Esophagus mucosa (tissue), 1 donor: ENCODE data around the gene DENND2C. TPM values are rescaled to one million over a fixed set of nuclear protein-coding genes. Genes with fewer than 3 reads are reported as not detected.

Experiments
- ATAC-seq: fragments of 200-7000 bp; cut with Tn5 transposase; one replicate; pipeline ENCODE4 v1.9.1; 2020
- total RNA-seq: library from RNA; stranded (reverse); gene quantifications from one replicate; pipeline ENCODE4 v1.2.4, GENCODE V29; 2023
- donor health status: DM: yes; HTN: yes; CAD: no.

DENND2C gene
- total RNA-seq, 1 donor from 2014 or later = 41.4 TPM

DNA sequence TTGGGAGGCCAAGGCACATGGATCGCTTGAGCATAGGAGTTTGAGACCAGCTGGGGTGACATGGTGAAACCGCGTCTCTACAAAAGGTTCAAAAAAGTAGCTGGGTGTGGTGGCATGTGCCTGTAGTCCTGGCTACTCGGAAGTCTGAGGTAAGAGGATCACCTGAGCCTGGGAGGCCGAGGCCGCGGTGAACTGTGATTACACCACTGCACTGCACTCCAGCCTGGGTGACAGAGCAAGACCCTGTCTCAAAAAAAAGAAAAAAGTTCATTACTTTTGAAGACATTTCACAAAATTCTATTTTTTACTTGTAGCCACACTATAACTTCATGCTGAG lies 2.1 kb upstream of the DENND2C start:
- peak; percentile 21 for ATAC-seq

DNA sequence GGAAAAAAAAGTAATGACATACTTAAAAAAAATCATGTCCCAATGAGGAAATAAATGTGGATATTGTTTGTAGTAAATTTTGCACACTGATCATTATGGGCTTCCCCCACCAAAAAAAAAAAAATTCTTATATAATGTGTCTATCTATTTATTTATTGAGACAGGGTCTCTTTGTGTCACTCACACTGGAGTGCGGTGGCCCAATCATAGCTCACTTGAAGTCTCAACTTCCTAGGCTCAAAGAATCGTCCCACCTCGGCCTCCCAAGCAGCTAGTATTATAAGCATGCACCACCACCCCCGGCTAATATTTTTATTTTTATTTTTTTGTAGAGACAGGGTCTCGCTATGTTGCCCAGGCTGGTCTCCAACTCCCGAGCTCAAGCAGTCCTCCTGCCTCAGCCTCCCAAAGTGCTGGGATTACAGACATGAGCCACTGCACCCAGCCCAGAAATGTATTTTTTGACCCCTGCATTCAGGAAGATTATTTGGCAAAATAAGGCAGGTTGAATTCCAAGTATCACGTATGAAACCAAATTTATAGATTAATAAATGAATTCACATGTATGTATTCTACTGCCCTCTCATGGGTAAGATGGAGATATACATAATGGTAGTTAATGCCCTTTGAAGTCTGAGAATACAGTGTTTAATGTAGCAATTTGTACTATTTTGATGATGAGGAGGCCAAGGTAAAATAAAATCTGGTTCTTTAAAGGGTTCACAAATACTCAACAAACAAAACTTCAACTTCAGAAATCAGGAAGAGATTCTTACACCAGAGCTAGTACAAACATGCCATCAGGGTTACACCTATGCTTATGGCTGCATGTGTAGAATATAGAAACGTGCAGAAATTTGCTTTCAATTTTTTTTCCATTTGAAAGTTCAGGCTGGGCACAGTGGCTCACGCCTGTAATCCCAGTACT lies 1.4 kb upstream of the DENND2C start:
- no peak for ATAC-seq

DNA sequence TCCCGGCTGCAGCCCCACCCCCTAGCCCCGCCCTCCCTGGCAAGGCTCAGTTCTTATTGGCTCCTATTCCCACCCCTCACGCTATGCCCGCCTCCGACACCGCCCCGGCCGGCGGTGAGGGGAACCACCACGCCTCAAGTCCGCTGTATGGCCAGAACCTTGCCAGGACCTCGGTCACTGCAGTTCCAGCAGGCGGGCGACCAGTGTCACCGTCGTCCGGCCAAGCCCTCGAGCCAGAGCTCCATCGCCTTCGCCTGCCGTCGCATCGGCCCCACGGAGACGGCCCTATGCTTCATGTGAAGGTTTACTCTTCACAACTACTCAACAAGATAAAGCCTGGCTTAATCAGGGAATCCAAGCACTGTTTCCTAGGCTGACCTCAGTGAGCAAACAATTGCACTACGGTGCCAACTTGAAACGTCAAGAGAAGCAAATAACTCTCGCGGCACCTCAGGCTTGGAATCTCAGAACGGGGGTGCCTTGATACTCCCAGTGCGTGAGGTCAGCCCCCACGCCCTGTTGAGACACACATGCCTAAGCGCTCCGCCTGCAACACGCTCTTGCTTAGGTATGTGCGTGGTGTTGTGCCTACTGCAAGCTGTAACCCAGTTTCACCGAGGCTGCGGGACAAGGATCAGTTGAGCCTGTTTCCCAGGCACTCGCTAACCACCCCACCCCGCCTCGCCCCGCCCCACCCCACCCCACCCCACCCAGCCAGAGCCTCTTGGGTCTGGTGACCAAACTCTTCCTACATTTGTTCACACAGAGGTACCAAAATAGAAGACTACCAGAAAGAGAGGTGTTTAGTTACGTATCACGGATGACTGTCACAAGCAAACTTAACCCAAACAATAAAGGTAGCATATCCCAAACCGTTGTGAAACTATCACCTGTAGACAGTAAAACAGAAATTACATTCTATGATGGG lies 498 bp upstream of the DENND2C start:
- peak; percentile 93 for ATAC-seq

DNA sequence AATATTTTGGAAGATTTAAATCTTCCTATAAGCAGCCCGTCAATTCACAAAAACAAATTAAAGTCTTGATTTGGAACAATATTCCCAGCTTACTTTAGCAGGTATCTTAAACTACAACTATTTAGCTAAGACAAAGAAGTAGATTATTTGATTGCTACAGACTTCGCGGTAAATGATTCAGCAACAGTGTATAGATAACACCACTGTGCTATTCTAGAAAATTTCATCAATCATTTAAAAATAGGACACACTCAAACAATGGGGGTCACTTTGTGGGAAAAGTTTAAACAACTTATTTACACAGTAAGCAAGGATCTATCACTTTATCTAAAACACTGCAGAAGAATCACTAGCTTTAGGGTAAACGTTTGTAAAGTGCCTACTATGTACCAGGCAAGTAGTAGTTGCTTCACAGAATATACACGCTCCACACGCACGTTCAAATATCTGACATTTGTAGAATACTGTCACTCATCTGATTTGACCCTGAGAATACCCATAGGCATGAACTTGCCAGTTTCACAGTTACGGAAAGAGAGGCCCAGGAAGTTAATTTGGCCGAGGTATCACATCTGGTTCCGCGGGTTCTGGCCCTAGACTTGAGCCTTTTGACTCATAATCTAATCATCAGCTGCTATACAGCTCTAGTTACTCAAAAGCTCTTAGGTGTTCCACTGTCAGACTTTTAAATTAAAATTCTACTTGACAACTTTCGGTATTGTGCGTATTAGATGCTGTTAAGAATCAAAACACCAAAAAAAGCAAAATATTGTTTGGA lies 876 bp downstream of the DENND2C start:
- ATAC-seq = peak; percentile 47

DNA sequence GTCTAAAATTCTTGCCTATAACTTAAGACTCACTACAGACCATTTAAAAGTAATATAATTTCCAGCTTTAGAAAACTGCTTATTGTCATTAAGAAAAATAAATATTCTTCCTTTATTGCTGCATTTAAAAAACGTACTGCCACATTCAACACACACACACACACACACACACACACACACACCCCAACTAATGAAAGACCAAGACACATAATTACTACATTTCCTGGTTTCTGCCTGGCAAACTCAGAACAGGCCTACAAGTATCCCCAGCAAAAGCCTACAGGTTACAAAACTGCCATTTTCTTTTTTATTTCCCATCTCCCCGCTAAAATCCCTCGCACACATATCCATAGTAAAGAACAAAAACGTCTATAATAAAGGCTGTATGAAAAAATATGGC lies 1.5 kb downstream of the DENND2C start:
- ATAC-seq = no peak

DNA sequence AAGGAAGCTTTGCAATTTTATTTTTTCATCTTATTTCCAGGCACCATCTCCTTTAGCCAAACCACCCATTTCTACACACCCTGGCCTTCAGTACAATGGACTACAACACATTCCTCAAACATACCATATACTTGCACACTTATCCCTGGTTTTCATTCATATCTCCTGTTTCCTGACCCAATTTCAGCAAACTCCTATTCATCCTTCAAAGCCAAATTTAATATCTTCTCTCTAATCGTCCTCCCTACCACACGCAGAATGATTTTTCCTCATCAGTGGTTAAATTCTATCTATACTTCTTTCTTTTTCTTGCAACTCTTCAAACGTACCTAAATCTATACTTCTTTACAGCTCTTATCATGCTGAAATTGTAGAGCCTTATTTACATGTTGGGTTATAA lies 2.9 kb downstream of the DENND2C start:
- ATAC-seq = no peak

DNA sequence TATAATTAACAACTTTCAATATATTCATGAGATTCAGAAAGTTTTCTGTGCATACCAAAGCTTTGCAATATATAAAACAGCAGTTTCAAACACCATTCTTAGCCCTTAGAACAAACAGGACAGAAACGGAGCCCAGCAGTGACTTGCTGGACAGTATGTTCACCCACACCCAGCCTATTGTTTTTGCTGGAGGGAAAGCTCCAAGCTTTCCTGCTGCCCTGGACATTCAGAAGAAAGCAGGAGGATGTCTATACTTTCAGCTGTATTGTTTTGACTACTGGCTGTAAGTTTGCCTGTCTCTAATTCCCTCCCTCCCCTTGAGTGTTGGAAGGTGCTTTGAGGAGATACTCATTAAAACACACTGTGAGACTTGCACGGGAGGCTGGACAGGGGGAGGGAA lies 9.6 kb downstream of the DENND2C start:
- ATAC-seq = no peak

DNA sequence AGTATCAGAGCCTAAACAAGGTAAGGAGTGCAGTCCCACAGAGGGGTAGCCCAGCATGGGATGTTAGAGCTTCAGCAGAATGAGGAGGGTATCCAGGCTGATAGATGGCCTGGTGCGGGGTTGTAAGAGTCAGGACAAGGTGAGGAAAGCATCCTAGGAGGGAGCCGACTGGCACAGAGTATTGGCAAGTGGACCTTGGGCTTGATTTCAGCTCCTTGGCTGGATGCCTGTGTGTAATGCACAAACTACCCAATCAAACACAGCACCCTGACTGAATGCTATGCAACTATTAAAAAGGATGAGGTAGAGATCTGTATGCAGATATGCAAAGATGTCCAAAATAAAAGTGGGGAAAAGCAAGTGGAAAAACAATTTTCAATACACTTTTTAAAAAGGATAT lies 18.0 kb downstream of the DENND2C start:
- ATAC-seq = no peak

DNA sequence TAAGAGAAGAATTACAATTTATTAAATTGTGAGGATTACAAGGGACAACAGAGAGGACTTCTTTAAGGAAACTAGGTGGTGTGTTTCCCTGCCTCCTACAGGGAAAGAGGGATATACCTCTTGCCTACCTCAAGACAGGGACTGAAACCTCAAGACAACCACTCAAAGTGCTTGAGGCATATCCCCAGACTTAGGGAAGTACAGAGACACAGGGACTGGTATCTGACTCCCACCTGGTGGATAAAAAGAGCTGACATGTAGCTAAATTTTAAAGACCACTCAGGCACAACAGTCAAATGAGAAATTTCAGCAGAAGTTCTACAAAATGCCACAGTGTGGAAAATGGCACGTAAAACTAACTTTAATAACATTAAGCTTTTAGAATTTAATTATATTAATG lies 21.3 kb downstream of the DENND2C start:
- ATAC-seq = no peak

DNA sequence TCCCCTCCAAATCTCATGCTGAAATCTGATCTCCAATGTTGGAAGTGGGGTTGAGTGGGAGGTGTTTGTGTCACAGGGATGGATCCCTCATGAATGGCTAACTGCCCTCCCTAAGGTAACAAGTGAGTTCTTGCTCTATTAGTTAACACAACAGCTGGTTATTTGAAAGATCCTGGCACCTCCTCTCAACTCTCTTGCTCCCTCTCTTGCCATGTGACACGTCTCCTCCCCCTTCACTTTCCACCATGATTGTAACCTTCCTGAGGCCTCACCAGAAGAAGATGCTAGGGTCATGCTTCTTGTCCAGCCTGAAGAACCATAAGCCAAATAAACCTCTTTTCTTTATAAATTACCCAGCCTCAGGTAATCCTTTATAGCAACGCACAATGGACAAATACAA lies 28.5 kb downstream of the DENND2C start:
- no peak for ATAC-seq

DNA sequence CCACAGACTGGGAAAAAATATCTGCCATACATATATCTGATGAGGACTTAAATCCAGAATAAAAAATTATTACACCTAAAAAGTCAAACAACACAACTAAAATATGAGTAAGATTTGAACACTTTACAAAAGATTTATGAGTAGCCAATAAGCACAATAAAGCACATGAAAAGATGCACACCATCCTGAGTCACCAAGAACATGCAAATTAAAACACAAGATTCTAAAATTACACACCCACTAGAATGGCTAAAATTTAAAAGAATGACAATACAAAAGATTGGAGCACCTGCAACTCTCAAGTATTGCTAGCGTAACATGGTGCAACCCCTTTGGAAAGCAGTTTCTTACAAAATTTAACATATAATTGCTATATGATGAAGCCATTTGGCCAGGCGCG lies 30.9 kb downstream of the DENND2C start:
- ATAC-seq = no peak

DNA sequence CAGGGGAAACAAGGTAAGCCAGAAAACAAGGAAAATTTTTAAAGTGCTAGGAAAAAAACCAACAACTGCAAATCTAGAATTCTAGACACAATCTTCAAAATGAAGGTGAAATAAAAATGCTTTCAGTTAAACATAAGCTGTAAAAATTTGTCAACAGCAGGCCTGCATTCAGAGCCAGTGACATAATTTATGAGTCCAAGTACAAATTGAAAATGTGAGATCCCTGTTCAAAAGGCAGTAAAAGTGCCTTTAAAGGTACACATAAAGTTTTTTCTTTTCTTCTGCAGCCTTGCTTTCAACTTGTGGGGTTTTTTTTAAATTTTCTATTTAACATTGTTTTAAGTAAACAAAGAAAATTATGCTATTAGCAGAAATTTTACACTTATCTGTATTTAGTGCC lies 37.4 kb downstream of the DENND2C start:
- ATAC-seq = no peak

DNA sequence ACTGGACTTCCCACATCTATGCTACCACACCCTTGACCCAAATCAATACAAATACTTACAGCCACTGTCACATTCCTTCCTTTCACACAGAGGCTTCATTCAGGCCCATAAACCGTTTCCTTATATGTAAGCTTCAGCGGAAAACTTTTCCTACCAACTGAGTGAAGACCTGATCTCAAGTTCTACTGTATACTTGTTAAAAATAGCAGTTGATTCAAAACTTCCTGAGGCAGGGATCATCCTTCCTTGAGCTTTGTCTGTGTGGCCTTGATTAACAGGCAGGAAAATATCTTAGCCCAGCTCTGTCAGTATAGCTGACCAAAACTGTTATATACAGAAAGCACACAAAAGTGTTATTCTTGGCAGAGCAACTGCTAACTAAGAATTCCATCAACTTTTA lies 42.7 kb downstream of the DENND2C start:
- no peak for ATAC-seq

DNA sequence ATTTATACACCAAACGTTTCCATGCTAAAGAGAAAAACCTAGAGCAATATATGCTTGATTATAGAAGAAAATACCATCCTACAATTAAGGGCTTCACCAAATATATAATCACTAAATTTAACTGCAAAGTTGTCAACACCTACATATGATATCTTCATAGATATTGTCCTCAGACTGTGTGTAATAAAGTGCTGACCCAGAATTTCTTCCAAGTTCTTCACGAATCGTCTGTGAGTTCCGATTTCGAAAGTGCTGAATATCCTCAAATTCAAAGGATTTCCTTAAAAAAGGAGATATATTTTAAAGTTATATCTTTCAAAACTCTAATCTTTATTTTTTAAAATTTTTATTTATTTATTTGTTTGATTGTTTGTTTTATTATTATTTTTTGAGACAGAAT lies 46.5 kb downstream of the DENND2C start:
- ATAC-seq = no peak

DNA sequence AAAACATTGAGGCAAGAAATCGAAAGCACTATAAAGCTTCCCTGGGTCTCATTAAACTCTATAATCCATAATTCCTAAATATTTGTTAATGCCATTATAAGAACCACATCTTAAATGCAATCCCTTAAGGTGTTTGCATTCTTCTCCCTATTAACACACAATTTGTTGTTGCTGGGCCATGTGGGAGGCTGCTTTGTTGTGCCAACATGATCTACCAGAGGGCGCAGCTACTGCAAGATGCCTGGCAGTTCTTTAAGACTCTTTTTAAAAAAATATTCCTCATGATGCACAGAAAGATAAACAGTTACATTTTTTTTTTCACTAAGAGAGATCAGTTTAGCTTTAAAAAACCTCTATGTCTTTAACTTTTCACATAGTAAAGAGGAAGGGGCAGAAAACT lies 49.4 kb downstream of the DENND2C start:
- ATAC-seq = no peak

DNA sequence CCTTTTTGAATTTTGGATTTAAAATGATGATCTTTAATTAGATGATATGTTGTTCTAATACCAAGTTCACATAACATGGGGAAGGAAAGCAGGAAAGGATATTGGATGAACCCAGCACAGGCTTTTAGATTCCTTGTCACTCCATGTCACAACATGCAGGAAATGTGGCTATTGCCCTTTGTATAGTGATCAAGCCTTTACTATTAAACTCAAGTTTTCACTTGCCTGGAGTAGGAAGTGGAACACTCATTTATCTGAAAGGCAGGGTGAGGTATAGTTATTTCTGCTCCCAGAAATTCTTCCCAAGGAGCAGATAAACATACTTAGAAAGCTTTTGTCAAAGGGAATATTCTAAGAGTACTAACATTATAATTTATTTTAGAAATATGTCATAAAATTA lies 51.2 kb downstream of the DENND2C start:
- ATAC-seq = peak; percentile 89

DNA sequence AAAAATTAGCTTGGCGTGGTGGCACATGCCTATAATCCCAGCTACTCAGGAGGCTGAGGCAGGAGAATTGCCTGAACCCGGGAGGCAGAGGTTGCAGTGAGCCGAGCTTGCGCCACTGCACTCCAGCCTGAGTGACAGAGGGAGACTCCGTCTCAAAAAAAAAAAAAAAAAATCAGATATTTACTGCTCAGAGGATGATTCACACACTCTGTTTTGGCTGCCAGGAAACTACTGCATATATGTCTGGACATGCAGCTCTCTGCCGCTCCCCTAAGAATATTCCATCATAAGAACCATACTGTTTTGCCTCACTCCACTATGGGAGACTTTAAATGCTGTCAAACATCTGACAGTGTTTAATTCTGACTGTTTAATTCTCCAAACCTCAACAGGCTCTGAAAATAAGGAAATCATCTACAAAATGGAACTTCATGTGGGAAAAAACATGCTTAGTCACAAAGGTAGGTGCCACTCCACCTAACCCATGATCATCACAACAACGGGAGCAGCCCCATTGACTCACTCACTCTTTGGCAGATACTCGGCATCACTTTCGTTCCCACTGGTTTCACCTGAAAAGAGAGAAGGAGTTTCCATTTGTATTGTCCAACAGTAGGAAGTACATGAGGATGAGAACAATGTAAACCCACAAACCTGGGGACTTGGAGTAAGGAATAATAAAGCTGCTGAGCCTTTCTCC lies 59.2 kb downstream of the DENND2C start:
- ATAC-seq = peak; percentile 92

DNA sequence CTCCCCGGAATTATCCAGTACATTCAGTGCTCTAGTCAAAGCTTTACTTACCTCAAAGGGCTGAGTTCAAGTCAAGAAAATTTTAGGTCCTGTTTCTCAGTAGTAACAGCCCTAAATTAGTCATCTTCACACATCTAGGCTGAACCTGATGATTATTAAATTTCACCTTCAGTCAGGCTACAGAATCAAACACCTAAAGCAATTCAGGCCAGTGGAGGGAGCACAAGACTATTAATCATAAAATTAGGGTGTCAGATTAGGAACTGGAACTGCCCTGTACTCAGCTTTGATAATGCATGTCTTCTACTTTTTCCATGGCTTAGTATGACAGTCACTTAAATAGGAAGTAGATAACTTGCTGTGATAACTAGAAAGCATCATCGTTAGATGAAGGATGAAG lies 60.0 kb downstream of the DENND2C start:
- ATAC-seq = peak; percentile 61

DNA sequence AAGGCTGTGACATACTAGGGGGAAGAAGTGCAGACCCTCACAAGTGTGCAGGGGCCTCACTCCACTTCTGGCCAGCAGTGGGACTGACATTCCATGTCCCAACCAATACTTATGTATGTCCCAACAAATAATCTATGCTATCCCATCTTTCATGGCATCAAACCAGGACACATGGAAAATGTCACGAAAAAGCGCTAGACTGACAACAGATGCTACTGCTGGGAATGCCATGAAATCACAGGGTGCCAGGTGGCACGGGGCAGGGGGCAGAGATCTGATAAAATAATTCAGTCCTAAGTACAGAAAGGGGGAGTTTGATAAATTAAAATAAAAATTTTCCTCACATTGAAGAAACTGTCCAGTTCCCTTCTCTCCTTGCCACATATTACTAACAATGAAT lies 60.8 kb downstream of the DENND2C start:
- ATAC-seq = no peak

DNA sequence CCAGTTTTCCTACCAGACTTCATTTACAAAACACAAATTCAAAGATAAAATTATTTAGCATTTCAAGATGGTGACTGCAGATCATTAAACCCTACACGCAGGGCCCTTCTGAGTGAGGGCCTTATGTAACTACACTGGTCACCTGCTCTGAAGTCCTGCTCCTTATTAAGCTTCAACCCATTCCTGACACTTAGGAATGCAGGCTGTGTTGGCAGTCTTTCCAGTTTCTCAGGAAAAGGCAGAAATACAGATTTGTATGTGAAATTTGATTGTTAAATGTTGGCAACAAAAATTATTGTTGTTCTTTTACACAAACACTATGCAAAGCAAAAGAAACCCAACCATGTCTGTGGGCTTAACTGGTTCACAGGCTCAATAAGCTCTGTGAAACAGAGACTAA lies 62.6 kb downstream of the DENND2C start:
- ATAC-seq = peak; percentile 35

DNA sequence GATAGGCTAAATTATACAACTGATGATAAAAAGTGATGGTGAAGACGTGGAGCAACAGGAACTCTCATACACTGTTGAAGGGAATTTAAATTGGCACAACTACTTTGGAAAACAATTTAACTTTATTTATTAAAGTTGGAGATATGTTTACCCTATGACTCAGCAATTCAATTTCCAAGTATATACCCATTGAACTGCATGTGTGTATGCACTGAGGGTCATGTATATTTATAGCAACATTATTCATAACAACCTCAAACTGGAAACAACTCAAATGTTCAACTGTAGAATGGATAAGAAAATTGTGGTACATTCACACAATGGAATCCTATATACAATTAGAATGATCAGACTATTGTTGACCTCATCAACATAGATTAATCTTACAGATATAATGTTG lies 71.9 kb downstream of the DENND2C start:
- no peak for ATAC-seq

DNA sequence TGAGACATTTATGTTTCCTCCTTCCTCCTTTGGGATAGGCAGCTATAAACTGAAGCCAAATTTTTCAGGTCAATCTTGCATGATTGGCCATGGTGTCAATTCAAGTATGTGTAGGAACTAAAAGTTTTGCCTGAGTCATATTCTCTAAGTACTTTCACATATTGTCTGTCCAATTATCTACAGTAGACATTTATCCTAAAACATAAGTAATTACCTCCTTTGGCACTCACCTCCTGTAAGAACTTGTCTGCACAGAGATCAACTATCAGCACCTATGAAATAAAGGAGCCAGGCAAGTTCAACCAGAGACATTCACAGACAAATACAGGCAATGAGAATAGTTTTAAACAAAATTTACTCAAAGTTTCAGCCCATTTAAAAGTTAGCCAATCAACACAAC lies 74.2 kb downstream of the DENND2C start:
- peak; percentile 96 for ATAC-seq
